LNCAP (cell line): ENCODE measurements around the gene KCNJ1.

Experiments
- CTCF ChIP-seq: fragments of 450-650 bp; IDR thresholded peaks from 2 replicates; pipeline ENCODE4 v1.5.1; 2017; ENCODE audit warnings: mild to moderate bottlenecking

The KCNJ1 gene

GRCh38 chr11:128867277-128867676, at the start of gene KCNJ1:
TSS of gene KCNJ1 (minus strand) at chr11:128867296. CDS start at chr11:128840243, 27,053 bp downstream.
- TF ChIP-seq CTCF, result no peak

GRCh38 chr11:128916681-128917080, 49.6 kb upstream of the KCNJ1 start:
- TF ChIP-seq CTCF, result no peak

- no peak for TF ChIP-seq CTCF
Measured at GRCh38 chr11:128916037-128916572, 49.0 kb upstream of the KCNJ1 start.

- no peak for TF ChIP-seq CTCF
Measured at GRCh38 chr11:128915149-128915521, 48.0 kb upstream of the KCNJ1 start.

GRCh38 chr11:128914216-128915148, 47.4 kb upstream of the KCNJ1 start:
- no peak for TF ChIP-seq CTCF

GRCh38 chr11:128913806-128914205, 46.7 kb upstream of the KCNJ1 start:
- no peak for TF ChIP-seq CTCF

GRCh38 chr11:128911701-128912100, 44.6 kb upstream of the KCNJ1 start:
- no peak for TF ChIP-seq CTCF
